CD4-positive, alpha-beta T cell treated with Interleukin-4 for 1 hour (primary cell): ENCODE measurements around the gene KRTAP4-7.
A peak's percentile ranks its signal among the peaks of the same experiment; 100 is the strongest.
"Not testable (repeated sequence)": the region's sequence is repeated elsewhere in the genome, so short reads cannot be mapped to it uniquely, and the experiment has no call there.

ENCODE experiments used
- DNase-seq, 2 donors: peaks; one replicate each; pipeline ENCODE4 v3.0.0-alpha.2; 2020 to 2022

The KRTAP4-7 gene

DNA sequence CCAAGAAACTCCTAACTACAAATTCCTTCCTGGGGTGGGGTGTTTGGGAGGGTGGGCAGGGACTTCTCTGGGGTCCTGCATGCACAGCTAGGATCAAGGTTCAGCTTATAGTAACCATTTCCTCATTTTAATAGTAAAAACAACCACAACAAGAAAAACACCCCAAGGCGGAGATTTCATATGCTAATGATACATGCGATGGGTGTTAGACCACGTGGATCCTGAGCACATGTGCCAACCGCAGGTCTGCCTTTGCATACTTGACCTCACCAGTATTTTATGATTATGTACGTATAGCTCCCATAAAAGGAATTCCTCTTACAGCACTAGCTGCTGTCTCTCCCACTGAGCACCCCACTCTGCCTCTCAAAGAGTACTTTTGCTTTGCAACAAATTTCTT, 32.3 kb downstream of the KRTAP4-7 start:
- DNase-seq: peak in 1 of 2 donors; percentile 43

DNA sequence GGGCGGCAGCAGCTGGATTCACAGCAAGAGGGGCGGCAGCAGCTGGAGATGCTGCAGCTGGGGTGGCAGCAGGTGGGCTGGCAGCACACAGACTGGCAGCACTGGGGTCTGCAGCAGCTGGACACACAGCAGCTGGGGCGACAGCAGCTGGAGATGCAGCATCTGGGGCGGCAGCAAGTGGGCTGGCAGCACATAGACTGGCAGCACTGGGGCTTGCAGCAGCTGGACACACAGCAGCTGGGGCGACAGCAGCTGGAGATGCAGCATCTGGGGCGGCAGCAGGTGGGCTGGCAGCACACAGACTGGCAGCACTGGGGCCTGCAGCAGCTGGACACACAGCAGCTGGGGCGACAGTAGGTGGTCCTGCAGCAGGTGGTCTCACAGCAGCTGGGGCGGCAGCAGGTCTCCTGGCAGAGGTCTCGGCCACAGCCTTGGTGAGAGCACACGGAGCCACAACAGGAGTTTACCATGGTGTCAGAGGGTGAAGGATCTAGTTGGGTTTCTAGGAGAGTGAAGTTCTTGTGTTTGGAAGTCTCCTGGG, 34.0 kb downstream of the KRTAP4-7 start, which contains the start of gene KRTAP4-11:
Gene KRTAP4-11 (minus strand): TSS at position 528 of the 541 bp plus-strand sequence. CDS start 58 bp downstream, at position 470.
- DNase-seq: not testable (repeated sequence)

DNA sequence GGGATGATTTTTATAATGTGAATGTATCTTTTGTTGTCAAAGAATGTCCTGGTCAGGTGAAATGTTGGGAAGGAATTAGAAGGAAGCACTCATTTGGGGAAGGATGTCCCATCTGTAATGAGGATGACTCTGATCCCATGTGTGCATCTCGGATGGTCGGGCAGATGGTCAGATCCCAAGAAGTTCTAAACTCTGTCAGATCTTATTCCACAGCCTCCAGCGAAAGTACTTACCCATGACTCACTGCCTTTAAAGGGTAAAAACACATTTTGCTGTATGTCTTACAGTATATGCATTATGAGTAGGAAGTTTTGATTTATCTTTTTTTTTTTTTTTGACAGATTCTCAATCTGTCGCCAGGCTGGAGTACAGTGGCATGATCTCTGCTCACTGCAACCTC, 34.8 kb downstream of the KRTAP4-7 start:
- no peak for DNase-seq

DNA sequence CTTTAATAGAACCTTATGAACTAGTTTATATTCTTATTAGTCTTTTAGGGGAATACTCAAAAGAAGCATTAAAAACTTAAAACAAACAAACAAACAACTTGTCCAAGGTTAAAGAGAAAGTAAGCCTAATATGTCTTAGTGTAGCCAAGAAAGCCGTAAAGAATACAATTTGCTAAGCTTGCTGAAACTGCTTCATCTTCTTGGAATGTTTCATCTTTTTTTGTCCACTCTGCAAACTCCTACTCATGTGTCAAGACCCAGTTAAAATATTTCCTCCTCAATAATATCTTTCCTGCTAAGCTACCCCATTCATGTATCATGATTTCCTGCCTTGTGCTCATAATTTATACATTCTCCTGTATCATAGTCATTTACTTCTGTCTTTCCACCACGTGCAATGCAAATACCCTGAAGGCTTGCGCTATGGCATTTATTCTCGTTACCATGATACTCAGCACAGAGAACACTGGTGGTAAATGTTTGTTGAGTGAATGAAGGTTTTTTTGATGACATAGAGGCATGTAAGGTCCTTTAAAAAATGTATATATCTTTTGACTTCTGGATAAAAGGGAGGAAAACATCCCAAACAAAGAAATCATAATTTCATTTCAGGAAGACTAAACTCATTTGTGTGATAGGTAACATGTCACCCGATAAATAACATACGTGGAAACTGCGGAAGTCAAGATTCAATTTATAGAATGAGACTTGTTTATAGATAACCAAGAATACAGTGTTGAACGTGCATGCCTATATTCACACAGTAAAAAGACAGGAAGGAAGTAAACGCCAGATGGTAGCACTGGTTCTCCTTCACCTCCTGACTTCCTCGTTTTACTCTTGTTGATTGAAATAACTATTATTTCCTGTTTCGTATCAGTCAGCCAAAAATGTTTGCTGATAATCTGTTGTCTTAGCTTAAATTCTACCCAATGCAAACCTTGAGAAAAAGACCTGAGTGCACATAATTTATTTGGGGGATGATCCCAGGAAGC, 36.0 kb downstream of the KRTAP4-7 start:
- peak; percentile 26 to 34 for DNase-seq

DNA sequence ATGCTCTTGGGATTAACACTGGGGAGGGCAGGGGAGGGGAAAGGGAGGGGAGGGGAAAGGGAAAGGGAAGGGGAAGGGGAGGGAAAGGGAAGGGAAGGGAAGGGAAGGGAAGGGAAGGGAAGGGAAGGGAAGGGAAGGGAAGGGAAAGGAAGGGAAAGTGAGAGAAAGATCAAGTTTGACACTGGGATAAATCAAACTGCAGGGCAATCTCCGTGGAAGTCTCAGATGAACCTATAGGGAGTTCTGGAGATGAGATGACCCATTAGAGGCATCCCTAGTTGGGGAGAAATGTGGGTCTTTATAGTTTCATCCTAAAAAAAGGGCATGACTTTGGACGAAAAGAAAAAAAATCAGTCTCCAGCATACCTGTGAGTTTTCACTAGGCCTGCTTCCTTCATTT, 37.8 kb downstream of the KRTAP4-7 start:
- DNase-seq: no peak

DNA sequence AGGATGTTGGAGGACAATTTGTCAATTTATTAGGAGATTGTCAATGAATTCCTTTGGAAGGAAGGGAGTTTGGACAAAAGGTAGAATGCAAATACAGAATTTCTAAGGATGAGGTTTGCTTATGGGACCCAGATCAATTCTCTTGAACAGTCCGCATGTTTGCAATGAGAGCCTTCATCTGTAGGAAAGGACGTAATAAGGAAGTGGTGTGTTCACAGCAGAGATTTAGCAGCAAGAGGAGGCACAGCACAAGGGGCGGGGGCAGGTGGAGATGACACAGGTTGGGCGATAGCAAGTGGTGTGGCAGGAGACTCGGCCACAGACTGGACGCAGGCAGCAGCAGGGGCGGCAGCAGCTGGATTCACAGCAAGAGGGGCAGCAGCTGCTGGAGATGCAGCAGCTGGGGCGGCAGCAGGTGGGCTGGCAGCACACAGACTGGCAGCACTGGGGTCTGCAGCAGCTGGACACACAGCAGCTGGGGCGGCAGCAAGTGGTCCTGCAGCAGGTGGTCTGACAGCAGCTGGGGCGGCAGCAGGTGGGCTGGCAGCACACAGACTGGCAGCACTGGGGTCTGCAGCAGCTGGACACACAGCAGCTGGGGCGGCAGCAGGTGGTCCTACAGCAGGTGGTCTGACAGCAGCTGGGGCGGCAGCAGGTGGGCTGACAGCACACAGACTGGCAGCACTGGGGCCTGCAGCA, 39.5 kb downstream of the KRTAP4-7 start:
- DNase-seq: peak in 1 of 2 donors; percentile 4

DNA sequence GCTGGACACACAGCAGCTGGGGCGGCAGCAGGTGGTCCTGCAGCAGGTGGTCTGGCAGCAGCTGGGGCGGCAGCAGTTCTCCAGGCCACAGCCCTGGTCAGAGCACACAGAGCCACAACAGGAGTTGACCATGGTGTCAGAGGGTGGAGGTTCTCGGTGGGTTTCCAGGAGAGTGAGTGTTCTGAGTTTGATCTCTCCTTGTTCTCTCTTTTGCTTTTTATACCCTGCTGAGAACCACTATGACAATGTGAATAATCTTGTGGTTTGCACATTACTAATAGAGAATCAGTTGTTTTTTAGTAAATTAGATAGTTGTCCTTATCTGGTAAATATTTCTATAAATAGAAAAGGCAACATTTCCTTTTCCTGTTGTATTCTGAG, 40.0 kb downstream of the KRTAP4-7 start, which contains the start of gene KRTAP4-12:
Gene KRTAP4-12 (minus strand): TSS at position 192 of the 381 bp plus-strand sequence. CDS start 60 bp downstream, at position 132.
- DNase-seq: not testable (repeated sequence)

DNA sequence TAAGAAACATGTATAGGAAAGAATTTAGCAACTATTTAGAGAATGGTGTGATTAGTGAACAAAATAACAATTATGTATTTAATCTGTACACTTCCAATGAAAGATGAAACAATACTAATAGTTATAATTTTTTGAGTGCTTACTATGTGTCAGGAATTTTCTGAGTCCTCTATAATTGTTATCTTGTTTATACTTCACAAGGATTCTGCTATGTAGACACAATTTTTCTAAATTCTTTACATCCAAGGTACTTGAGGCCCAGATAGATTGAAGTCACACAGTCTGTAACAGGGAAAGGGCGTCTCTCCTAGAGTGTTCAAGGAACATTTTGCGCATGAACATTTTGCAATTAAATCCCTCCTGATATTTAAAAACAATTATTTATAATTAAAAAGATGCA, 41.1 kb downstream of the KRTAP4-7 start:
- no peak for DNase-seq

DNA sequence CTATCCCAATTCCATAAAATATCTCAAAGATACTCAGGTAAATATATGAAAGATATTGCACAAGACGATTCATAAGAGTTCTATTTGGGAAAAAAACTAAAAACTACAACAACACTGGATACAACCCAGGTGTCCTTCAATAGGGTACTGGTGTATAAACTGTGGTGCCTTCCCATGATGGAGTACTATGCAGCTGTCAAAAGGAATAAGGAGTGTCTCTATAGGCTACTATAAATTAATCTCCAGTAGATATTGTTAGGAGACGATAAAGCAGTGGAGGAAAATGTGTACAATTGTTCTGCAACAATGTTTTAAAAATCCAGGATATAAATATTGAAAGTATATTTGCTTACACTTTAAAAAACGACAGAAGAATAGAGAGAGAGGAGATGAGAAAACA, 42.5 kb downstream of the KRTAP4-7 start:
- no peak for DNase-seq

DNA sequence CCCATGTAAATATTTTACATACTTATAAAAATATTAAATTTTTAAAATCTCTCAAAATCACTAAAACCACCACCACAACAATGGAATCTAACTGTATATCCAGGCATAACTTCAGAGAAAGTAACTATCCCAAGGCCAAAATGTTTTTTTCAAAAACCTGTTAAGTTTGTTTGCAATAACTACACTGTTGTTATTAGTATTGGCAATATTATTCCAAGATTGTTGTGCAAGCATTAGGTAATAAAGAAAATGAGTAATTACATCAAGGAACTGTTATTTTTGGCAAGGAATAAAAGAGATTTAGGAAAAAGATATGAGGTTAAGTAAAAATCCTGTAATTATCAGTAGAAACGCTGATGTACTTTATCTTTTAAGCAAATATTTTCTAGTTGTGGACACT, 43.4 kb downstream of the KRTAP4-7 start:
- no peak for DNase-seq

DNA sequence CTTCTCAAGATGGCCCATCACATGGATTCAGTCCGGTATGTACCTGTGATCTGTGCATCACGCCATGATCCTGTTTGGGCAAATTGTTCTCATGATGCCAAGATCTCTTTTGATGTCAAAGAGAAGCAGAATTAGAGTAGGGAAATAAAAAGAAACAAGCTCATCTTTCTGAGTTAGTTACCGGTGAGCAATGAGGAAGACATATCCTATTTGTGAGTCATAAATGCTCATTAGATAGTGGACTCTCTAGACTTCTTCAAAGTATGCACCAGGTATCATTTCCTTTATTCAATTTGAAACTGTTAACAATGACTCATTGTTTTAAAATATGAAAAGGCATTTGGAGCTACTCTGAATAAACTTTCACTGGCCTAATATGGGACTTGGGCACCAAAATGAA, 48.0 kb downstream of the KRTAP4-7 start:
- no peak for DNase-seq

DNA sequence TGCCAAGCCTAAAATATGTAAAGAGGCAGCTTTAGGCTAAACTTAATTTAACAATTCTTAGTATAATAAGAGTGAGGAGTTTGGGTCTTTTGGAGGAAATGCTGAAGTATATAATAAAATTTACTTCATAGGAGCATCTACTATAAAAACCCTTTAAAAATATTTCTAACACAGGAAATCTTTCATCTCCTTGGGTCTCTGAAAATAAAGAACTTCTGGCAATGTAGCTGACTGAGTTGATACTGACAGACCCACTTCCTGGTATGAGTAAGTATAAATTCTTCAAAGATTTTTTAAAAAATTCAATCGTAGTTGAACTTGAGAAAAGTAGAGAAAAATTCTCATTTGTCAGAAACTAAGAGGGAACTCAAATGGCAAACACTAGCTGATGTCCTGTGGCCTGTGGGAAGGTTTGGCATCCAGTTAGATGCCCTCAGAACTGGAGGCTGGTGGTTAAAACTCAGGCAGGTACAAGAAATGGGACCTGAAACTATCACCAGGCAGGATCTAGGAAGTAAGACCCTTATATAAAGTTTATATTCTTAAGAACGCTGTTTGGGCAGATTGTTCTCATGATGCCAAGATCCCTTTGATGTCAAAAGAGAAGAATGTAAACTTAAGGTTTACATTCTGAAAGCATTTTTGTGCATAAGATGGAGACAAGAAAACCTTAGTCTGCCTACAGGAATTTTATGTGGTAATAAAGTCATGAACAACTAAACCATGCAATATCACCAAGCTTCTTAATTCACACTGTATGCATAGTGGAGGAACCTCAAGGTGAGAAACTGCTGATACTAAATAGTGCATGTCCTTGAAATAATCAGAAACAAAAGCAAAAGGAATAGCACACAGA, 50.2 kb downstream of the KRTAP4-7 start:
- no peak for DNase-seq
